HG03095 (cell line): ENCODE results near the gene CHDH.

Experiments used
- ATAC-seq: cut with Tn5 transposase; IDR thresholded peaks from one replicate; pipeline ENCODE4 v1.9.1; 2021; ENCODE audit warnings: moderate library complexity; ENCODE audit not compliant: unreplicated experiment

The CHDH gene

GRCh38 chr3:53764026-53764775 is 82.0 kb downstream of the CHDH start:
- no peak for ATAC-seq

GRCh38 chr3:53763353-53763752 is 82.9 kb downstream of the CHDH start:
- ATAC-seq: no peak
